NCI-H82 (cell line): ENCODE results near the gene TTC39A.

Experiments used
- DNase-seq: peaks from one replicate; lab custom pipeline; 2025; lab: John Stamatoyannopoulos, UW

TTC39A gene

DNA sequence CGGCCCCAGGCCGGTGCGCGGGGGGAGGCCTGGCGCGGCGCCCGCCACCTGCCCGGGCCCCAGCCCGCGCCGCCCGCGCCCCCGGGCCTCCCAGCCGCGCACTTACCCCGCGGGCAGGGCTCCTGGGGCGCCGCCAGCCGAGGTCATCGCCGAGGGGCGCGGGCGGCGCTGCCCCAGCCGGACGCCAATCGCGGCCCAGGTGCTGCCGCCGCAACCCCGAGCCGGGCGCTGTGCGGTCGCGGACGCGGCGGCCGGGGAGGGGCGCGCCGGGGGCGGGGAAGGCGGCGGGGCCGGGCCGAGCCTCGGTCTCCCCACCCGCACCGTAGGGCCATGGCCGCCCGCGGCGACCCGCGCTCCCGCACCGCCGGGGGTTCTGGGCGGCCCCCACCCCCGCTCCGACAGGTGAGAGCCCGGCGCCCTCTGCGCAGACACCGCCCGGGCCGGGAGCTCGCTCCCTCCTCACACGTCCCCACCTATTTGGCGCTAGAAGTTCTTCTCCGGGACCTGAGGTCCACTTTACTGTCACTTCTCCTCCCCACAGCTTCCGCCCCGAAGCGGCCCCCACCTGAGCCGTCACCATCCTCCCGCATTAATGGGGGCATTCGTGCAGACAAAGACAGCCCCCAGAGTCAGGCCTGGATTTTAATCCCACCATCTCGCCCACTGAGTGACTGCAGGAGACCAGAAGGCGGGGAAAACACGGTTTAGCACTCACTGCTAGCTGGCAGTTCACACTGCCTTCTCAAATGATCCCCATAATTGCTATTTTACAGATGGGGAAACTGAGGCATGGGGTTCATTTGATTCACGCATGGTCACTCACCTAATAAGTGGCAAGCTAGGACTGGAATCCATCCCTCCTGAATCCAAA is at the start of gene TTC39A:
Gene TTC39A (minus strand): TSS at position 232 of the 871 bp plus-strand sequence. CDS start 85 bp downstream, at position 147.
- DNase-seq, result peak; percentile 14

- DNase-seq, result no peak
Measured at GRCh38 chr1:51378871-51379270, 48.5 kb upstream of the TTC39A start.

GRCh38 chr1:51373898-51374297 is 43.5 kb upstream of the TTC39A start:
- no peak for DNase-seq

DNA sequence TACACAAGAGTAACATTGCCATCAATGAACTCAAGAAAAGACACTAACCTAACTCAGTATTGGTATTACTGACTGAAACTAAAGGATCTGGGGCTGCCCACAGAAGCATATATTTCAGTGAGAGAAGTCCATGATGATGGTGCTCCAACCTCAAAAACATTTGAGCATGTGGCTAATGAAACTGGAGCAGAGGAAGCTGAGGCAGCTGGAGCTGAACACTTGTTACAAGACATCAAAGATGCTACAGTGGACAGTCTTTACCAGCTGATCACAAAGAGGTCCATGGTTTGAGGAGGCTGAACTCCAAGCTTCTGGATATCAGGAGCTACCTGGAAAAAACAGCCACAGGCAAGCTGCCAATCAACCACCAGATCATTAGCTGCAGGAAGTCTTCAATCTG is 42.2 kb upstream of the TTC39A start:
- DNase-seq, result no peak

DNA sequence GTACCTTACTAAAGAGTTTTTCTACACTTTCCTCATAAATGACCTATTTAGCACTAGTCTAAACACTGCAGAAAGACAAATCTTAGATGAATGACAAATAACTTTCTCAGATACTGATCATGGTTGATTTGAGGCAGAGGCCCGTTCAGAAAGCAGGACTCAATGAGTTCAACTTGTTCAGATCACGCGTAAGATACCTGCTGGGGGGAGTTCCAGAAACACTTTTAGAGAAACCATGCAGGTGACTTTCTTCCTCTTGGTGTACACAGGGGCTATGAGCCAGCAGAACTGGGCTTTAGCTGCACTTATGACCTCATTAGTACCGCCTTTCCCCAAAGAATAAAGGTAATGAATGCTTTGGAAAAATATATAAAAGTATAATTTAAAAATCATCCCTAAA is 38.8 kb upstream of the TTC39A start:
- DNase-seq, result no peak

- no peak for DNase-seq
Measured at GRCh38 chr1:51365774-51366173, 35.4 kb upstream of the TTC39A start.

- no peak for DNase-seq
Measured at GRCh38 chr1:51359879-51360278, 29.5 kb upstream of the TTC39A start.

DNA sequence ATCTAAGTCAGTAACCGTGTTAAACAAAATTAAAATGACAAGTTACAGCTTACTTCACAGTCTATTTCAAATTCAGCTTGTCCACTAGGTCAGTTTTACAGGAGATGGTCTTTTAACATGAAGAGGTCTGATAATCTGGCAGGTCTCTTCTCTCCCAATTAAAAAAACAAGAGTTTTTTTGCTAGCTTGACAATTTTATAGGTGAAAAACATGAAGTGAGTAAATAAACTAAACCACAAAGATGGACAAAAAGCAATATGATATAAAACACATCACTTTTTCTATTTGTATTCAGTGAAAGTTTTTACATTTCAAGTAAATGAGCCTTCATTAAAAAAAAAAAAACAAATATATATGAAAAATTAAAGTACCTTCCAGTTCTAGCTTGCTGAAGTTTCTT is 25.0 kb upstream of the TTC39A start:
- no peak for DNase-seq

DNA sequence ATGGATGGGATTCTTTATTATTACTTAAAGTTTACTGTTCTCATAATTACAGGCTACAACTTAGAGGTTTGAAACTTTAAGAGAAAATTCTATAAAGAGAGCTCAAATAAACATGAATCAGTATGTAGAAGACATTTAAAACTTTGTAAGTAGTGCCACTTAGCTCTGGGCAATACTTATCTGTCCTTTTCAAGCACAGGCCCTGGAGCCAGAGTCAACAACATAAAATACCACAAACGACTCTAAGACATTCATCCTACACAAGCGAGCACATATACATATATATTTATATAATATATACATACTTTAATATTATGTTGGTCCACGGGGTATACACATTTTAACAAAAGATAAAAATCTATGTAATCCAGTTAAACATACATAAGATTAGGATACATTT is 24.1 kb upstream of the TTC39A start:
- no peak for DNase-seq

GRCh38 chr1:51351907-51352306 is 21.5 kb upstream of the TTC39A start:
- DNase-seq, result no peak

DNA sequence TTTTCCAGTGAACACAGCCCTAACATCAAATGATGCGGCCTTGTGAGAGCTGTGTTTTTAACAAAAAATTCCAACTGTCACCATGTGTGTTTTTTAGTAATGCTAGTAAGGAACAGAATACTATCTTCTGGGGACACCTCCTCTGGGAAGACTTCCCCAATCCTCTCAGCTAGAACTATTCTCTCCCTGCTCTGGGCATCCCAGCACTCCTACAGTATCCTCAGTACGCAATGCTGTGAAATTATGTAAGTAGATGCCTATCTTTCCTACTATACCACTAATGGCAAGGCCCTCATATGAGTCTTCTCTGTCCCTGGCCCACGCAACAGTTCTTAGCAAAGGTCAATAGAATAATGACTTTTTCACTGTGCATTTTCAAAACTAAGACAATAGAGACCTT is 19.5 kb upstream of the TTC39A start:
- no peak for DNase-seq

- no peak for DNase-seq
Measured at GRCh38 chr1:51348147-51348527, 17.8 kb upstream of the TTC39A start.

GRCh38 chr1:51347398-51348146 is 17.2 kb upstream of the TTC39A start:
- DNase-seq, result no peak

- DNase-seq, result peak; percentile 30
Measured at GRCh38 chr1:51346086-51346942, 16.0 kb upstream of the TTC39A start.

DNA sequence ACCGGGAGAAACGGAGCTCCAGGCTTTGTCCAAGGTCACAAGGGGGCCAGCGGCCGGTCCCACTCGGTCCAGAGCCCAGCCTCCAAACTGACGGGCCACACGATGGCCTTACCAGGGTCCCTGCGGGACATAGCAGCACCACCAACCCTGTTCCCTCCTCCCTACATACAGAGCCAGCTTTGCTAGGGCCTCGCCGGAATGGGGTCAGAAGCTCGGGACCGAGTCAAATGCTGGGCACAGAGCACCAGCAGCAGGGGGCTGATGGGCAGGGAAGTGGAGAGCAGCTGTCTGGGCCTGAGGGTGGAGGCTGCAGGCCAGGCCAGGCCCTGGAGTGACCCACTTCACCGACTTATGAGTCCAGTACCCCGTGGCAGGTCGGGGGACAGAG is 14.9 kb upstream of the TTC39A start:
- no peak for DNase-seq

GRCh38 chr1:51344602-51345299 is 14.4 kb upstream of the TTC39A start:
- DNase-seq, result no peak

- DNase-seq, result no peak
Measured at GRCh38 chr1:51344276-51344601, 13.9 kb upstream of the TTC39A start.

DNA sequence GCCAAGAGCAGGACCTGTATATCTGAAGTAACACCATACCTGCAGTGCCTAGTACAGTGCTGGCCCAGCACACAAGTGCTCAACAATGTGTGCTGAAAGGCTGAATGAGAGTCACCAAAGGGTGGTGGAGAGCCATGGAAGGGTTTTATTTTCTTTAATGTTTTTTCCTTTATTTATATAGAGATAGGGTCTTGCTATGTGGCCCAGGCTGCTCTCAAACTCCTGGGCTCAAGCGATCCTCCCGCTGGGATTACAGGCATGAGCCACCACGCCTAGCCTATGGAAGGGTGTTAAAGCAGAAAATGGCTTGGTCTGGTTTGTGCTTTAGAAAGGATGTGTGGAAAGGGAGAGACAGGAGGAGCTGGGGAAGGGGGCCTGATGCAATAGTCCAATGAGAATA is 13.3 kb upstream of the TTC39A start:
- DNase-seq, result no peak

DNA sequence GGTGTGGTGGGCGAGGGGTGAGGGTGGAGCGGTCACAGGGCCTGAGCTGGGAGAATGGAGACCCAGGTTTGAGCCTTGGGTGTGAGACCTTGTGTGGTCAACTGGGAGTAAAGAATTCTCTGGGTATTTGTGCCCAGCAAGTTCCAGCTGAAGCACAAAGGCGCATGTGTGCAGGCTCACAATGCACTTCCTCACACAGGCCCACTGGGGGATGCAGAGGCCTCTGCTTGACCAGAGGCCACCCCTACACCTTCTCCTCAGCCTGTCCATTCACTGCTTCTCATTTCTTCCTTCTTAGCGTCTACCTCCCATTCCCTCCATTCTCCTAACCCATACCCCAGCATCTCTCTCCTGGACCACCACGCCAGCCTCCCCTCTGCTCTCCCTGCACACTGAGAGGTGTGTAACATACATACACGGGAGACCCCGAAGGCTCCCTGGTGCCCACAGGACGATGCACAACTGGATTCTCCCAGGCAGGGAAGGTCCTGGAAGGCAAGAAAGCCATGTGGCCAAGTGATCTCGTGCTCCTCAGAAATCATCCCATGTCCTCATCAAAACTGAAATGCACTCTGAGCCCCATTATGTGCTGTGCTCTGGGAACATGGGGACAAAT is 12.3 kb upstream of the TTC39A start:
- DNase-seq, result no peak

- peak; percentile 65 for DNase-seq
Measured at GRCh38 chr1:51341876-51342496, 11.6 kb upstream of the TTC39A start.

DNA sequence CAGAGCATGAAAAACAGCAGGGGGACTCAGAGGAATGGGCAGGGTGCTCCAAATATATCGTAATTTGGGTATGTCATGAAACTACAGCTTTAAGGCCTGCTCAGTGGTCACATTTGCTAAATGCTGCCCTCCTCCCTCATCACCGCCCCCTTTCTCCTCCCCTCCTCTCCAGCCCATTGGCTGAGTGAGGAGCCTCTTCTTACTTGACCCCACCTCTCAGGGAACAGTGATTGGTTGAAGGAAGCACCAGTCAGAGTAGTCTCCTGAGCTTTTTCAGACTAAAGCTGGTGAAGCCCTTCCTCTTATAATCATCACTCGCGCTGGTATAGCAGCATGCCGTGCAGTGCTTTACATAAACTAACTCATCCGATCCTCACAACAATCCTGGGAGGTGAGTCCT is 10.0 kb upstream of the TTC39A start:
- no peak for DNase-seq
